Naive B cell (primary cell): ENCODE measurements around the gene ILF2. TPM values are rescaled to one million over a fixed set of nuclear protein-coding genes. Genes with fewer than 3 reads are reported as not detected.
"Not testable (repeated sequence)": the region's sequence is repeated elsewhere in the genome, so short reads cannot be mapped to it uniquely, and the experiment has no call there.

Source experiments
- ATAC-seq, 2 donors: fragments of 150-1000 bp; cut with Tn5 transposase; 2 replicates each; pipeline ENCODE4 v1.10.0; 2021; ENCODE audit warnings: low read depth in 2 of 2, mild to moderate bottlenecking in 2 of 2, moderate library complexity in 2 of 2
- DNase-seq: peaks from one replicate; pipeline ENCODE4 v3.0.0; 2022
- H3K27ac Mint-ChIP-seq, 6 donors: one replicate each; pipeline ENCODE4 v1.8.0; 2020 to 2022; ENCODE audit warnings: mild to moderate bottlenecking in 6 of 6, mixed read lengths in 6 of 6, moderate library complexity in 5 of 6, inconsistent platforms in 2 of 6
- H3K27me3 Mint-ChIP-seq, 3 donors: one replicate each; pipeline ENCODE4 v1.8.0; 2021 to 2022; ENCODE audit warnings: mixed read lengths in 3 of 3, mild to moderate bottlenecking in 1 of 3
- H3K36me3 Mint-ChIP-seq, 2 donors: one replicate each; pipeline ENCODE4 v1.8.0; 2020 to 2022; ENCODE audit warnings: mixed read lengths in 2 of 2, inconsistent platforms in 1 of 2, mild to moderate bottlenecking in 1 of 2
- H3K4me1 Mint-ChIP-seq, 3 donors: one replicate each; pipeline ENCODE4 v1.8.0; 2020 to 2022; ENCODE audit warnings: mixed read lengths in 3 of 3, inconsistent platforms in 1 of 3, mild to moderate bottlenecking in 1 of 3, moderate library complexity in 1 of 3
- H3K4me3 Mint-ChIP-seq, 8 donors: one replicate each; pipeline ENCODE4 v1.8.0; 2020 to 2022; ENCODE audit warnings: mild to moderate bottlenecking in 8 of 8, mixed read lengths in 8 of 8, moderate library complexity in 8 of 8, inconsistent platforms in 2 of 8
- H3K9me3 Mint-ChIP-seq, 7 donors: one replicate each; pipeline ENCODE4 v1.8.0; 2020 to 2022; ENCODE audit warnings: mixed read lengths in 7 of 7, mild to moderate bottlenecking in 5 of 7, inconsistent platforms in 2 of 7, moderate library complexity in 1 of 7
- polyA plus RNA-seq, 6 donors: library from polyadenylated mRNA; unstranded; fragments of 300-500 nt; fragmentation: Illumina TruSeq; gene quantifications; one replicate each; pipeline ENCODE4 v1.2.3, GENCODE V29; 2021; ENCODE audit warnings: low read depth in 6 of 6

The ILF2 gene
- polyA plus RNA-seq, 6 donors from 2014 or later: 124 to 202 (median 134) TPM

DNA sequence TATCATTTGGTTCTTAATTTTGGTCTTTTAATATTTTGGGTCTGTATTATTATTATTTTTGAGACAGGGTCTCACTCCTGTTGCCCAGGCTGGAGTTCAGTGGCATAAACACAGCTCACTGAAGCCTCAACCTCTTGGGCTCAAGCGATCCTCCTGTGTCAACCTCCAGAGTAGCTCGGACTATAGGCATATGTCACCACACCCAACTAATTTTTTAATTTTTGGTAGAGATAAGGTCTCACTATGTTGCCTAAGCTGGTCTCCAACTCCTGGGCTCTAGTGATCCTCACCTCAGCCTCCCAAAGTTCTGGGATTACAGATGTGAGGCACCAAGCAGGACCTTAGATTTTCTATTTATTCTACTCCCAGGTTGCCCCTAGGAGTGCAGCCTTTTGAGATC is 2.7 kb upstream of the ILF2 start:
- ATAC-seq: no peak
- Mint-ChIP-seq H3K9me3 (no peaks in the 10 kb centered on the region), H3K4me1 (peaks cover 11 to 22% (median 13%) of the 10 kb centered on the region in 3 donors), H3K27me3 (peaks cover 16 to 24% (median 20%) of the 10 kb centered on the region in 3 donors), H3K4me3 (peak overlapping the region in 6 of 8 donors; percentile 42 to 77 (median 68)), H3K36me3 (no peaks in the 10 kb centered on the region), H3K27ac (peak overlapping the region in 5 of 6 donors; percentile 6 to 89 (median 32))
- DNase-seq: no peak

GRCh38 chr1:153671628-153672353 is 998 bp upstream of the ILF2 start:
- DNase-seq: peak; percentile 45
- H3K36me3 Mint-ChIP-seq, H3K9me3 Mint-ChIP-seq, H3K27me3 Mint-ChIP-seq, H3K4me3 Mint-ChIP-seq: not testable (repeated sequence)
- H3K4me1 Mint-ChIP-seq: peaks cover 4 to 18% (median 5%) of the 10 kb centered on the region in 3 donors
- ATAC-seq: peak; percentile 22 to 30
- peak overlapping the region in 2 of 6 donors; percentile 27 to 86 for H3K27ac Mint-ChIP-seq

DNA sequence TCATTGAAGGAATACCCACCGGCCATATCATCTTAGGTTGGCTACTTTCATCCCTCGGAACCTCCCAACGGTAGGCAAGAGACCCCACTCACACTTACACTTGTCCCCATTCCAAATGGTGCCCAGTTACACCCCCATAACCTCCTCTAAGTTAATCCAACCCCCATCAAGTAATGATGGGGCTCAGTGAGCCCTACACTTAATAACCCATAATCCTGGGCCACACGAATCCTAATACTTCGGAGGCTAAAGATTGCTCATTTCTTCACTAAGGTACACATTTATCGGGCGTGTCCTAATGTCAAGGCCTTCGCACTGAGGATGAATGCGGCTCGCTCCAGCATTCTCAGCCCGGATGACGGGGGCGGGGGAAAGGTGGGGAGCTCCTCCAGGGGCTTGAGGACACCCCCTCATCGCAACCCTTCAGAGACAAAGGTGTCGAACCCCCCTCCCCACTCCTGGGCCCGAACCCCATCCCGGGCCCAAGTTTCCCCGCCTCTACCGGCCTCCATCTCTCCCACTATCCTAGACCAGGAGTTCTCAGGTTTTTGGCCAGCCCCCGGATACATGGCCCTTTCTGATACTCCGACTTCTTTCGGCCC is 435 bp downstream of the ILF2 start:
- H3K4me1 Mint-ChIP-seq: peaks cover 4 to 18% (median 5%) of the 10 kb centered on the region in 3 donors
- ATAC-seq (peak in 1 of 2 donors; percentile 1), DNase-seq (no peak)
- peaks cover 0 to 4% of the 10 kb centered on the region in 2 donors for H3K36me3 Mint-ChIP-seq
- no peaks in the 10 kb centered on the region for H3K27me3 Mint-ChIP-seq
- no peak overlapping the region for H3K4me3 Mint-ChIP-seq
- no peak overlapping the region for H3K27ac Mint-ChIP-seq
- H3K9me3 Mint-ChIP-seq: no peaks in the 10 kb centered on the region

- H3K27ac Mint-ChIP-seq: peak overlapping the region in 3 of 6 donors; percentile 32 to 96 (median 62)
- DNase-seq (no peak), ATAC-seq (no peak)
- no peaks in the 10 kb centered on the region for H3K9me3 Mint-ChIP-seq
- peaks cover 4 to 18% (median 5%) of the 10 kb centered on the region in 3 donors for H3K4me1 Mint-ChIP-seq
- peak overlapping the region in 1 of 8 donors; percentile 66 for H3K4me3 Mint-ChIP-seq
- no peaks in the 10 kb centered on the region for H3K27me3 Mint-ChIP-seq
- H3K36me3 Mint-ChIP-seq: peaks cover 0 to 10% of the 10 kb centered on the region in 2 donors
Observed at GRCh38 chr1:153669606-153670005, 1.2 kb downstream of the ILF2 start.

- not testable (repeated sequence) for H3K9me3 Mint-ChIP-seq, ATAC-seq, DNase-seq, H3K27me3 Mint-ChIP-seq
- H3K4me1 Mint-ChIP-seq: peaks cover 4 to 18% (median 5%) of the 10 kb centered on the region in 3 donors
- peaks cover 0 to 10% of the 10 kb centered on the region in 2 donors for H3K36me3 Mint-ChIP-seq
- peak overlapping the region in 1 of 6 donors; percentile 41 for H3K27ac Mint-ChIP-seq
- peak overlapping the region in 3 of 8 donors; percentile 45 to 55 (median 51) for H3K4me3 Mint-ChIP-seq
Observed at GRCh38 chr1:153668672-153669071, 2.1 kb downstream of the ILF2 start.

DNA sequence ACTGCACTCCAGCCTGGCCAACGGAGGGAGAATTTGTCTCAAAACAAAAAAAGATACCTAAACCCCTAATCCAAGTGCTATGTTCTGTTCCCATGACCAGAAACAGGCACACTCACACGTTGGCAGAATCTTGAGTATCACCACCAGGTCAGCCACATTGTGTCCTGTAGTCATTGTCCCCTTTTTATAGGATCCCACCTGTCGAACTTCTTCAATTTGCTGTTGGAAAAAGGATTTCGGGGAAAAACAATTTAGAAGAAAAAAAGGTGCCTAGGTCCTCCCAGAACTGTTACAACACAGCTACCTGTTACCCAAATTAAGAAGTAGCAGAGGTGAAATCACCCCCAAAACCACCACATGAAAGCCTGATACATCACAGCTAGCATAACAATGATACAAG is 3.4 kb downstream of the ILF2 start:
- DNase-seq (no peak), ATAC-seq (no peak)
- H3K36me3 Mint-ChIP-seq: peaks cover 0 to 10% of the 10 kb centered on the region in 2 donors
- H3K4me1 Mint-ChIP-seq: peaks cover 4 to 18% (median 7%) of the 10 kb centered on the region in 3 donors
- H3K27ac Mint-ChIP-seq: no peak overlapping the region
- H3K4me3 Mint-ChIP-seq: peak overlapping the region in 1 of 8 donors; percentile 53
- no peaks in the 10 kb centered on the region for H3K27me3 Mint-ChIP-seq
- no peaks in the 10 kb centered on the region for H3K9me3 Mint-ChIP-seq

- Mint-ChIP-seq H3K9me3 (no peaks in the 10 kb centered on the region), H3K27me3 (no peaks in the 10 kb centered on the region), H3K27ac (no peak overlapping the region), H3K4me1 (peaks cover 5 to 20% (median 19%) of the 10 kb centered on the region in 3 donors), H3K36me3 (peaks cover 0 to 18% of the 10 kb centered on the region in 2 donors), H3K4me3 (no peak overlapping the region)
- ATAC-seq (no peak), DNase-seq (no peak)
Observed at GRCh38 chr1:153663211-153663610, 7.6 kb downstream of the ILF2 start.

- Mint-ChIP-seq H3K27ac (no peak overlapping the region), H3K27me3 (no peaks in the 10 kb centered on the region), H3K36me3 (peaks cover 0 to 18% of the 10 kb centered on the region in 2 donors), H3K4me3 (peak overlapping the region in 1 of 8 donors; percentile 48), H3K4me1 (peaks cover 4 to 18% (median 17%) of the 10 kb centered on the region in 3 donors), H3K9me3 (no peaks in the 10 kb centered on the region)
- ATAC-seq (no peak), DNase-seq (no peak)
Observed at GRCh38 chr1:153662269-153662668, 8.5 kb downstream of the ILF2 start.

GRCh38 chr1:153661111-153661708 is 9.6 kb downstream of the ILF2 start:
- Mint-ChIP-seq H3K27me3 (no peaks in the 10 kb centered on the region), H3K27ac (peak overlapping the region in 4 of 6 donors; percentile 55 to 89 (median 62)), H3K4me1 (peaks cover 4 to 18% (median 17%) of the 10 kb centered on the region in 3 donors), H3K9me3 (no peaks in the 10 kb centered on the region), H3K36me3 (peaks cover 0 to 18% of the 10 kb centered on the region in 2 donors), H3K4me3 (peak overlapping the region in 6 of 8 donors; percentile 15 to 86 (median 46))
- no peak for ATAC-seq
- no peak for DNase-seq

DNA sequence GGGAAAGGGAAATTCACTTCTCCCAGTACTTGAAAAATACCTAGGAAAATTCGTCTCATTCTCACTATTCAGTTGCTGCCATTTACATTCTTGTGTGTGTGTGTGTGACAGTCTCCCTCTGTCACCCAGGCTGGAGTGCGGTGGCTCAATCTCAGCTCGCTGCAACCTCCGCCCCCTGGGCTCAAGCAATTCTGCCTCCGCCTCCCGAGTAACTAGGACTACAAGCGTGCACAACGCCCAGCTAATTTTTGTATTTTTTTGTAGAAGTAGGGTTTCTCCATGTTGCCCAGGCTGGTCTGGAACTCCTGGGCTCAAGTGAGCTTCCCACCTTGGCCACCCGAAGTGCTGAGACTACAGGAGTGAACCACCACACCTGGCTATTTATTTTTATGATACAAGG is 11.1 kb downstream of the ILF2 start:
- Mint-ChIP-seq H3K27me3 (no peaks in the 10 kb centered on the region), H3K36me3 (peaks cover 0 to 8% of the 10 kb centered on the region in 2 donors), H3K4me3 (peak overlapping the region; percentile 88 to 98 (median 96)), H3K9me3 (no peaks in the 10 kb centered on the region), H3K27ac (peak overlapping the region in 4 of 6 donors; percentile 58 to 93 (median 74)), H3K4me1 (peaks cover 4 to 18% (median 17%) of the 10 kb centered on the region in 3 donors)
- no peak for ATAC-seq
- DNase-seq: no peak

- H3K4me3 Mint-ChIP-seq: peak overlapping the region; percentile 88 to 98 (median 96)
- ATAC-seq (no peak), DNase-seq (no peak)
- peak overlapping the region in 4 of 6 donors; percentile 69 to 98 (median 85) for H3K27ac Mint-ChIP-seq
- peaks cover 0 to 8% of the 10 kb centered on the region in 2 donors for H3K36me3 Mint-ChIP-seq
- H3K27me3 Mint-ChIP-seq: no peaks in the 10 kb centered on the region
- H3K4me1 Mint-ChIP-seq: peaks cover 4 to 18% (median 17%) of the 10 kb centered on the region in 3 donors
- no peaks in the 10 kb centered on the region for H3K9me3 Mint-ChIP-seq
Observed at GRCh38 chr1:153659175-153659534, 11.6 kb downstream of the ILF2 start.

DNA sequence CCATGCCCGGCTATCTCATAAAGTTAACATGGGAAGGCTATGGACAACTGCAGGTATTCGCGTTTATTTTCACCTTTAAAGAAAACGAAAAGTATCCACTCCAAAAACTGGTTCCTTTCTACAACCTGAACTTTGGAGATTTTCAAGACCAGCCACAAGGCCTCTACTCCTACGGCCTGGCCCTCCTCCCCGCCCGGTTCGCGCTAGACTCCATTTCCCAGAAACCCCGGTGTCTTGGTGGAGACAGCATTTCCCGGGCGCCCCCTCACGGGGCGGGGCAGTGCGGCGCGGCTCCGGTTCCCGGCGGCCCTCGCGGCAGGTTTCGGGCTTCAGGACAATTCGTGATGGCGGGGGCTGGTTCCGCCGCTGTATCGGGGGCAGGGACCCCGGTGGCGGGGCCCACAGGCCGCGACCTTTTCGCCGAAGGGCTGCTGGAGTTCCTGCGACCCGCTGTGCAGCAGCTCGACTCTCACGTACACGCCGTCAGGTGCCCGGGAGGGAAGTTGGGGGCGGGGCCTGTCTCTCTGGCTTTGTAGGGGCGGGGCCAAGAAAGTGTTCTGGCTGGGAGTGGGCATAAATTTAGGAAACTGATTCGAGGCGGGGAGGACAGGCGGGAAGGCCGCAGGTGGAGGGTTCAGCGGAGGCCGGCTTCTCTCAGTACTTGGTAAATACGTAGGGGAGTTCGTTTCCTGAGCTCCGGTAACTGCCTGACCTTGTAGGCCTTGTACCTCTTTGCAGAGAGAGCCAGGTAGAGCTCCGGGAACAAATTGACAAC is 12.2 kb downstream of the ILF2 start, which contains the start of gene SNAPIN:
TSS of gene SNAPIN (plus strand) at position 304 of the 775 bp plus-strand sequence. CDS start at position 345, 41 bp downstream.
- ATAC-seq (peak; percentile 98 to 99), DNase-seq (peak; percentile 94)
- Mint-ChIP-seq H3K27me3 (no peaks in the 10 kb centered on the region), H3K36me3 (peaks cover 0 to 8% of the 10 kb centered on the region in 2 donors), H3K4me3 (peak within 1 kb of the TSS; percentile 88 to 98 (median 96)), H3K9me3 (no peaks in the 10 kb centered on the region), H3K4me1 (peaks cover 4 to 18% (median 17%) of the 10 kb centered on the region in 3 donors), H3K27ac (peak within 1 kb of the TSS; percentile 69 to 98 (median 90))

- DNase-seq (no peak), ATAC-seq (no peak)
- Mint-ChIP-seq H3K27ac (peak overlapping the region in 1 of 6 donors; percentile 10), H3K27me3 (no peaks in the 10 kb centered on the region), H3K9me3 (no peaks in the 10 kb centered on the region), H3K36me3 (no peaks in the 10 kb centered on the region), H3K4me3 (peak overlapping the region in 1 of 8 donors; percentile 29), H3K4me1 (peaks cover 4 to 15% (median 12%) of the 10 kb centered on the region in 3 donors)
Observed at GRCh38 chr1:153655333-153655732, 15.5 kb downstream of the ILF2 start.
